ENCODE data around the gene ZNF107. TPM values are rescaled to one million over a fixed set of nuclear protein-coding genes. Genes with fewer than 3 reads are reported as not detected.

Gene ZNF107
- total and polyA plus RNA-seq, 2 of the 8 experiments (the other 6 are each of a cell fraction or from before 2014, with no cell fraction given) = 3.4 to 31.0 TPM

DNA sequence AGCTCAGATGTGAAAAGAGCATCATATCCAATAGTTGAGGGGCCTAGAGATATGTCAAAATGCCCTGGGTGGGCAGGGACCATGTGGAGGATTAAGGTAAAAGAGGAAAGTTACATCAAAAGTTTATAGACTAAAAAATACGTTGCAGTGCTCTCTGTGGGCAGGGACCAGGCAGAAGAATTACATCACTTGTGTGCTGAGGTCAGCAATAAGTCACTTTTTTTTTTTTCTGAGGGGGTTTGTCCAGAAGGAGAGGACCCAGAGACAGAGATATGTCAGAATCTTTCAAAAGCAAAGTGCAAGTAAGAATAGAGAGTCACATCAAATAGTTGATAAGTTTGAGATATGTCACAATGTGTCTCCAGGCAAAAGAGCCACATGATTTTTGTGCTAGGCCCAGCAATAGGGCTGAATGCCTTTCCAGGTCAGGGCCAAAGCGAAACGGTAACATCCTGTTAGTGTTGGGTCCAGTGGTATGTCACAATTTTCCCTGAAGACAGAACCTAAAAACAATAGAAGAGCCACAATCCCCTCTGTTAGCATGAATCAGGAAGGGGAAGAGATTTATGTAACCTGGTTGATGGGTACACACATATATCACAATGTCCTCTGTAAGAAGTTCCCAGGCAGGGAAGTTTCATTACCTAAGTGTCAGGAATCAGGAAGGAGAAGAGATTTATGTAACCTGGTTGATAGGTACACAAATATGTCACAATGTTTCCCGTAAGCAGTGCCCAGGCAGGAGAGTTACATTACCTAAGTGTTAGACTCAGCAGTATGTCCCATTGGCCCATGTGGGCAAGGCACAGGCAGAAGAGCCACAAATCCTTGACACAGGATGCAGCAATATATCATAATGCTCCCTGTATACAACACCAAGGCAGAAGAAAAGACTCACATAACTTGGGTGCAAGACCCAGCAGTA, 28.1 kb upstream of the ZNF107 start:
- H2BK12ac ChIP-seq (ENCODE audit: low read depth, low read length) = no peak overlapping the region
- no peak overlapping the region for H2AK5ac ChIP-seq (ENCODE audit: low read depth, low read length)
- H3K4me2 ChIP-seq (ENCODE audit: insufficient read depth in 1 of 2, low read depth in 2 of 2, low read length in 2 of 2) = no peak overlapping the region
- H4K8ac ChIP-seq (ENCODE audit: extremely low read depth, insufficient read depth, low read length) = no peak overlapping the region
- H3K9me3 ChIP-seq (ENCODE audit: insufficient read depth in 2 of 2, low read depth in 1 of 2, low read length in 1 of 2) = peaks cover 85 to 97% of the 10 kb centered on the region in 2 experiments
- POLR2A ChIA-PET (ENCODE audit: partially characterized antibody) = interaction anchor here (0.6 kb wide), 1 partner anchor 17 kb away, joined by 3 read pairs; no protein-coding TSS in a partner anchor
- no peaks in the 10 kb centered on the region for H3K79me1 ChIP-seq (ENCODE audit: low read depth, low read length)
- no peaks in the 10 kb centered on the region for H3K79me2 ChIP-seq (ENCODE audit: control insufficient read depth in 1 of 2, insufficient read depth in 2 of 2, low read length in 2 of 2)
- H3K27me3 ChIP-seq (replicated peaks in 1 of 4; ENCODE audit: control insufficient read depth in 3 of 4, extremely low read depth in 1 of 4, insufficient read depth in 3 of 4, low read length in 3 of 4) = no peaks in the 10 kb centered on the region
- no peak overlapping the region for H2BK20ac ChIP-seq (ENCODE audit: low read length)
- no peaks in the 10 kb centered on the region for H3K4me1 ChIP-seq (replicated peaks in 1 of 4; ENCODE audit: control insufficient read depth in 3 of 4, insufficient read depth in 4 of 4, low read length in 3 of 4)
- no peak overlapping the region for H2BK120ac ChIP-seq (replicated peaks; ENCODE audit: low read depth, low read length)
- H3K23me2 ChIP-seq (ENCODE audit: low read depth, low read length) = no peaks in the 10 kb centered on the region
- FAIRE-seq = no peak
- no peak overlapping the region for H2BK5ac ChIP-seq (ENCODE audit: low read depth, low read length)
- no peak overlapping the region for H4K5ac ChIP-seq (ENCODE audit: insufficient read length, low read depth, low read length)
- H3K23ac ChIP-seq (ENCODE audit: insufficient read length) = no peak overlapping the region
- H3K18ac ChIP-seq (ENCODE audit: extremely low read depth, low read length) = no peak overlapping the region
- no peak overlapping the region for H3K27ac ChIP-seq (ENCODE audit: low read depth, low read length)
- H3K56ac ChIP-seq (replicated peaks; ENCODE audit: insufficient read length, low read depth, low read length) = no peak overlapping the region
- H3K4ac ChIP-seq (replicated peaks; ENCODE audit: insufficient read length, low read depth, low read length) = no peak overlapping the region
- no peak overlapping the region for H3K9ac ChIP-seq (replicated peaks in 1 of 4; ENCODE audit: extremely low read depth in 1 of 4, low read depth in 3 of 4, low read length in 3 of 4)
- CTCF ChIA-PET (ENCODE audit: partially characterized antibody) = no interaction called here
- H2BK15ac ChIP-seq (ENCODE audit: low read length) = no peak overlapping the region
- no peak for DNase-seq (ENCODE audit: low read depth in 1 of 2, low spot score in 2 of 2)
- no peak overlapping the region for H2AFZ ChIP-seq (ENCODE audit: low read length)
- H3K14ac ChIP-seq (ENCODE audit: insufficient read length) = no peak overlapping the region
- no peak overlapping the region for H4K91ac ChIP-seq (replicated peaks; ENCODE audit: insufficient read length, low read length)
- 70% methylated on average over 4 of the region's 4 CpGs; no CpG with 5 or more reads in 1 of the 2 experiments for WGBS, 2 experiments (ENCODE audit: extremely low coverage in 1 of 2, insufficient coverage in 1 of 2, insufficient read length in 1 of 2, insufficient replicate concordance in 2 of 2, low coverage in 1 of 2, low lambda C conversion rate in 2 of 2, missing lambda C conversion rate in 1 of 2)
- H3K4me3 ChIP-seq (ENCODE audit: extremely low read depth in 1 of 4, insufficient read depth in 2 of 4, low read depth in 3 of 4, low read length in 4 of 4) = no peak overlapping the region
- no peaks in the 10 kb centered on the region for H4K20me1 ChIP-seq (replicated peaks in 1 of 2; ENCODE audit: control insufficient read depth in 1 of 2, insufficient read depth in 2 of 2, low read length in 2 of 2)
- H3K36me3 ChIP-seq (ENCODE audit: control insufficient read depth in 2 of 4, insufficient read depth in 4 of 4, low read length in 3 of 4) = no peaks in the 10 kb centered on the region; a peak in 2 of 8 replicates
- no peak for TF ChIP-seq EGR1 (IDR thresholded peaks at IDR 0.05; ENCODE audit: borderline replicate concordance, low read depth, low read length)
